DND-41 (cell line): Measurements from ENCODE around the gene RASGRF2.

Experiments
- ATAC-seq: fragments of 200-7000 bp; cut with Tn5 transposase; 3 replicates; pipeline ENCODE4 v1.9.1; 2021; ENCODE audit warnings: low read depth; ENCODE audit not compliant: insufficient read depth
- DNase-seq: peaks from one replicate; pipeline ENCODE4 v3.0.0-alpha.2; 2020
- H2AFZ ChIP-seq: 2 replicates; pipeline ENCODE4 v1.6.0; 2012; ENCODE audit warnings: low read depth, low read length
- H3K27ac ChIP-seq: 2 replicates; pipeline ENCODE4 v1.5.1; 2012; ENCODE audit warnings: low read length, inconsistent platforms
- H3K27me3 ChIP-seq: fragments of 200-600 bp; sonication (generic); 2 replicates; pipeline ENCODE4 v1.6.0; 2012; ENCODE audit warnings: low read length, mild to moderate bottlenecking, inconsistent platforms; ENCODE audit not compliant: insufficient read depth, poor library complexity
- H3K36me3 ChIP-seq: 2 replicates; pipeline ENCODE4 v1.5.1; 2012; ENCODE audit warnings: low read length, inconsistent platforms; ENCODE audit not compliant: insufficient read depth
- H3K4me1 ChIP-seq: 2 replicates; pipeline ENCODE4 v1.5.1; 2012; ENCODE audit warnings: mild to moderate bottlenecking, low read length; ENCODE audit not compliant: insufficient read depth
- H3K4me2 ChIP-seq: 2 replicates; pipeline ENCODE4 v1.6.0; 2012; ENCODE audit warnings: mild to moderate bottlenecking, moderate library complexity, low read length, inconsistent platforms; ENCODE audit not compliant: insufficient read depth
- H3K4me3 ChIP-seq, 2 experiments: fragments of 200-600 bp in 1 of 2; shearing (Covaris generic) in 1 of 2; 2 replicates each; pipeline ENCODE4 v1.5.1; 2012 to 2016; ENCODE audit warnings: inconsistent platforms in 2 of 2, low read length in 2 of 2, mild to moderate bottlenecking in 2 of 2, low read depth in 1 of 2, moderate library complexity in 1 of 2
- H3K79me2 ChIP-seq: 2 replicates; pipeline ENCODE4 v1.6.0; 2012; ENCODE audit warnings: low read length, inconsistent platforms; ENCODE audit not compliant: insufficient read depth
- H3K9ac ChIP-seq: 2 replicates; pipeline ENCODE4 v1.6.0; 2012; ENCODE audit warnings: low read depth, mild to moderate bottlenecking, inconsistent platforms, low read length, moderate library complexity
- H3K9me3 ChIP-seq: 2 replicates; pipeline ENCODE4 v1.5.1; 2012; ENCODE audit warnings: low read length, moderate library complexity, mild to moderate bottlenecking, inconsistent platforms; ENCODE audit not compliant: insufficient read depth, severe bottlenecking
- H4K20me1 ChIP-seq: 2 replicates; pipeline ENCODE4 v1.6.0; 2012; ENCODE audit warnings: low read length; ENCODE audit not compliant: insufficient read depth
- EZH2 ChIP-seq: IDR thresholded peaks from 3 replicates; pipeline ENCODE4 v1.6.1; 2012; ENCODE audit warnings: borderline replicate concordance, low read depth, mild to moderate bottlenecking, moderate library complexity, low read length, inconsistent platforms; ENCODE audit not compliant: severe bottlenecking
- TF ChIP-seq, protein P1 (sequence below): IDR thresholded peaks from 2 replicates; pipeline ENCODE4 v1.5.1; 2012; ENCODE audit warnings: borderline replicate concordance, low read length, moderate library complexity, mild to moderate bottlenecking; ENCODE audit not compliant: poor library complexity, severe bottlenecking; ENCODE audit errors: extremely low read depth

The RASGRF2 gene

DNA sequence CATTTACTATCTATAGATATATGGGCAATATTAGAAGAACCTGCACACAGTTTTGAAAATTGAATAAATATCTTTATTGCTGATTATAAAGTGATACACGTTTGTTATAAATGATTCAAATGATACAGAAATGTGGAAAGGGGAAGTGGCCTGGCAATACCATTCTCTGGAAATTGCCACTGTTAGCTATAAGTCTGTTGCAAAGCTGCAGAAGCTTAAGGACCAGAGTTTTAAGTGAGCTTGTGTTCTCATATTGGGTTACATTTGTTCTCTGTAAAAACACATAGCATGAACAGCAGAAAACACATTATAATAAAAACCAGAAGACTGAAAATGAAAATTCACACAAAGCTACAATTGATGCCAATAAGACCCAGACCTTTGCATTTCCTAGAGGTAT, 59.6 kb downstream of the RASGRF2 start:
- no peaks in the 10 kb centered on the region for H3K9me3 ChIP-seq
- H3K4me3 ChIP-seq: no peak overlapping the region
- no peak overlapping the region for H3K9ac ChIP-seq
- ATAC-seq (no peak), DNase-seq (no peak)
- H3K4me2 ChIP-seq: no peak overlapping the region
- H3K36me3 ChIP-seq: no peaks in the 10 kb centered on the region
- H3K27me3 ChIP-seq: no peaks in the 10 kb centered on the region
- H3K27ac ChIP-seq: no peak overlapping the region
- TF ChIP-seq, protein P1, sequence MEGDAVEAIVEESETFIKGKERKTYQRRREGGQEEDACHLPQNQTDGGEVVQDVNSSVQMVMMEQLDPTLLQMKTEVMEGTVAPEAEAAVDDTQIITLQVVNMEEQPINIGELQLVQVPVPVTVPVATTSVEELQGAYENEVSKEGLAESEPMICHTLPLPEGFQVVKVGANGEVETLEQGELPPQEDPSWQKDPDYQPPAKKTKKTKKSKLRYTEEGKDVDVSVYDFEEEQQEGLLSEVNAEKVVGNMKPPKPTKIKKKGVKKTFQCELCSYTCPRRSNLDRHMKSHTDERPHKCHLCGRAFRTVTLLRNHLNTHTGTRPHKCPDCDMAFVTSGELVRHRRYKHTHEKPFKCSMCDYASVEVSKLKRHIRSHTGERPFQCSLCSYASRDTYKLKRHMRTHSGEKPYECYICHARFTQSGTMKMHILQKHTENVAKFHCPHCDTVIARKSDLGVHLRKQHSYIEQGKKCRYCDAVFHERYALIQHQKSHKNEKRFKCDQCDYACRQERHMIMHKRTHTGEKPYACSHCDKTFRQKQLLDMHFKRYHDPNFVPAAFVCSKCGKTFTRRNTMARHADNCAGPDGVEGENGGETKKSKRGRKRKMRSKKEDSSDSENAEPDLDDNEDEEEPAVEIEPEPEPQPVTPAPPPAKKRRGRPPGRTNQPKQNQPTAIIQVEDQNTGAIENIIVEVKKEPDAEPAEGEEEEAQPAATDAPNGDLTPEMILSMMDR: no peak
- no peak for TF ChIP-seq EZH2
- H3K4me1 ChIP-seq: peaks cover 1% of the 10 kb centered on the region; the same call in 1 of the 2 replicates
- H3K79me2 ChIP-seq: no peaks in the 10 kb centered on the region
- H2AFZ ChIP-seq: no peak overlapping the region
- H4K20me1 ChIP-seq: no peaks in the 10 kb centered on the region

DNA sequence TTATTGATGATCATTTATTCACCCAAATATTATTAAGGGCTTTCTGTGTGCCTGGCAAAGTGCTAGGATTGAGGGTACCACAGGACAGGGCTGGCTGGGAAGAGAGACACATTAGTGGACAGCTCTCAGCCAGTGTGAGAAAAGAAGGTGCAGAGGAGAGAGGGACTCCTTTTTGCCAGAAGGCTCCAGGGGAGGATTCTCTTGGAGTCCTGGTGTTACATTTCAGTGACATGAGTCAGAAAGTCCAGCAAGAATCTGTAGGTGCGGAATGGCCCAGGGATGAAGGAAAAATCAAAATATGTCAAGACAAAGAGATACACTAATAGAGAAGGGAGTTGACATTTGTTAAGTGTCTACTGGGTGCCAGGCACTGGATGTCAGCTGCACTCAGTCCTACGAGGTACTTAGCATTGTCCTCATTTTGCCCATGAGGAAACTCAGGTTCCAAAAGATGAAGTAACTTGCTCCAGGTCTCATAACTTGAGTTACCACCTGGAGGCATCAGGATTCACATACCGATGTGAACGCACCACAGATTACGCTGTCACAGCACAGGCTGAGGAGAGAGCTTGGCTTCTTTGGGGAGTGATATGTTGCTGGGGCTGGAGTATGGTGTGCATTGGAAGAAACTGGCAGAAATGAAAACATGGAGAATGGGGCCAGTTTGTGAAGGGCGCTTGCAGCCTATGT, 60.5 kb downstream of the RASGRF2 start:
- Histone ChIP-seq H3K36me3 (no peaks in the 10 kb centered on the region), H3K27ac (no peak overlapping the region), H3K4me2 (no peak overlapping the region), H2AFZ (no peak overlapping the region), H4K20me1 (no peaks in the 10 kb centered on the region), H3K4me3 (no peak overlapping the region), H3K9ac (no peak overlapping the region), H3K79me2 (no peaks in the 10 kb centered on the region), H3K9me3 (no peaks in the 10 kb centered on the region), H3K4me1 (no peaks in the 10 kb centered on the region), H3K27me3 (no peaks in the 10 kb centered on the region)
- ATAC-seq (no peak), DNase-seq (no peak)
- TF ChIP-seq, protein P1: no peak
- no peak for TF ChIP-seq EZH2

DNA sequence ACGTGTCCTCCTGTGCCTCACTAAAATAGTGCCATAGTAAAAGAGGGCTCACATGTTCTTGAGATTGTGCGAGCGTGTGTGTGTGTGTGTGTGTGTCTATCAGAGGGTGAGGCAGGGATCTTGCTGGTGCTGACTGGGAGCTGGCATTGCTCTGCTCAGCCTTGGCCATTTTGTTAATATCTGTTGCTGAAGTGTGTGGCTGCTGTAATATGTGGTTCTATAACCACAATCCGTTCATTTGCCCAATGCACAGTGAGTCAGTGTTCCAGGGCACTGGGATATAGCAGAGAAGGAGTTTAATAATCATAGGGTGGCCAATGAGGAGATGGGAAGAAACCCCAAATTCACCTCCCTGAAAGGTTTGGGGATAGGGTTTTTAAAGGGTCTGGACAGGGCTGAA, 61.3 kb downstream of the RASGRF2 start:
- Histone ChIP-seq H3K4me2 (no peak overlapping the region), H3K27me3 (no peaks in the 10 kb centered on the region), H3K4me3 (no peak overlapping the region), H3K9ac (no peak overlapping the region), H3K79me2 (no peaks in the 10 kb centered on the region), H3K4me1 (no peaks in the 10 kb centered on the region), H4K20me1 (no peaks in the 10 kb centered on the region), H2AFZ (no peak overlapping the region), H3K36me3 (no peaks in the 10 kb centered on the region), H3K9me3 (no peaks in the 10 kb centered on the region), H3K27ac (no peak overlapping the region)
- no peak for DNase-seq
- TF ChIP-seq EZH2: no peak
- TF ChIP-seq, protein P1: no peak
- no peak for ATAC-seq
